Karpas-422 (cell line): ENCODE measurements around the gene AK8. TPM values are rescaled to one million over a fixed set of nuclear protein-coding genes. Genes with fewer than 3 reads are reported as not detected.

ENCODE experiments used
- DNase-seq: peaks from one replicate; pipeline ENCODE4 v3.0.0-alpha.2; 2015
- H2AFZ ChIP-seq: fragments of 200-600 bp; sonication (generic); 2 replicates; pipeline ENCODE4 v1.6.1; 2014; ENCODE audit warnings: antibody characterized with exemption, low read length, mixed read lengths
- H3K27ac ChIP-seq: fragments of 200-600 bp; sonication (generic); 2 replicates; pipeline ENCODE4 v1.5.1; 2014; ENCODE audit warnings: mild to moderate bottlenecking, low read length, moderate library complexity
- H3K27me3 ChIP-seq: fragments of 200-600 bp; sonication (generic); 2 replicates; pipeline ENCODE4 v1.6.1; 2014; ENCODE audit warnings: low read length, mixed read lengths
- H3K36me3 ChIP-seq: fragments of 200-600 bp; sonication (generic); 2 replicates; pipeline ENCODE4 v1.6.1; 2014; ENCODE audit warnings: low read length, mixed read lengths; ENCODE audit not compliant: insufficient read depth
- H3K4me1 ChIP-seq: fragments of 200-600 bp; sonication (generic); 2 replicates; pipeline ENCODE4 v1.6.1; 2014; ENCODE audit warnings: mild to moderate bottlenecking, low read length, mixed read lengths
- H3K4me2 ChIP-seq: fragments of 200-600 bp; sonication (generic); 2 replicates; pipeline ENCODE4 v1.6.1; 2014; ENCODE audit warnings: low read length, low read depth, mild to moderate bottlenecking; ENCODE audit not compliant: poor library complexity, severe bottlenecking
- H3K4me3 ChIP-seq: fragments of 200-600 bp; sonication (generic); 2 replicates; pipeline ENCODE4 v1.5.1; 2014; ENCODE audit warnings: mild to moderate bottlenecking, antibody characterized with exemption, low read length, mixed read lengths
- H3K79me2 ChIP-seq: fragments of 200-600 bp; sonication (generic); 2 replicates; pipeline ENCODE4 v1.6.1; 2014; ENCODE audit warnings: mild to moderate bottlenecking, low read length, mixed read lengths
- H3K9ac ChIP-seq: fragments of 200-600 bp; sonication (generic); 2 replicates; pipeline ENCODE4 v1.6.0; 2014; ENCODE audit warnings: low read length
- H3K9me2 ChIP-seq: fragments of 200-600 bp; sonication (generic), shearing (Covaris generic); replicated peaks from 2 replicates; pipeline ENCODE4 v1.6.0; 2014; ENCODE audit warnings: mild to moderate bottlenecking, low read length, moderate library complexity; ENCODE audit not compliant: insufficient read depth
- H3K9me3 ChIP-seq: fragments of 300-700, 200-600 bp; sonication (generic); 2 replicates; pipeline ENCODE4 v1.6.1; 2014; ENCODE audit warnings: low read length, mixed read lengths
- H4K20me1 ChIP-seq: fragments of 200-600 bp; sonication (generic); 2 replicates; pipeline ENCODE4 v1.6.1; 2014; ENCODE audit warnings: mild to moderate bottlenecking, antibody characterized with exemption, low read length, low read depth; ENCODE audit not compliant: insufficient read depth
- total RNA-seq: library from RNA; depleted of rRNA; stranded (reverse); fragments of >200 nt; shearing (Covaris generic); gene quantifications from 2 replicates; pipeline ENCODE4 v1.2.3, GENCODE V29; 2014; ENCODE audit warnings: low replicate concordance

Gene AK8
- total RNA-seq, 1 experiment from 2014 or later, result not detected

DNA sequence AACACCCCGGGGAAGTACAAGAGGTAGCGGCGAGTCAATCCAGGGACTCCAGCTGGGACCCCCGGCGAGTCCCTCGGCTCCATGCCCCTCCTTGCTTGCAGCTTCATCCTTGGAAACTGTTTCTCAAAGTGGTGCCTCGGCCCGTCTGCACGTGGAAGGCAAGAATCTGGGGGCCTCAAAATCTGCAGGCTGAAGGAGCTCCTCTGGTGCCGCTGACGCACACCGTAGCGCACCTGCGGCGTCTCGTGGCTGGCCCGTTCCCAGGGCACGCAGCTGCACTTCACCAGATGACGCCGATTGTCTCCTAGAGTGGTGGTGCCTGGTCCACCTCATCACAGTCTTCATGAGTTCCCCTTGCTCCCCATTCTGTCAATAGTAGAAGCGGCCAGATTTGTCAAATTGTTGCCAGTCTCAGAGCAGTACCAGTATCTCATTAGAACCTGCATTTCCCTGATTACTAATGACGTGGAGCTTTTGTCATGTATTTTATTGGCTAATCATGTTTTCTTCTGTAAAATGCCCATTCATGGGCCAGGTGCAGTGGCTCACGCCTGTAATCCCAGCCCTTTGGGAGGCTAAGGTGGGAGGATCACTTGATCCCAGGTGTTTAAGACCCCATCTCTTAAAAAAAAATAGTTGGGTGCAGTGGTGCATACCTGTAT lies 169.2 kb downstream of the AK8 start:
- Histone ChIP-seq H3K27ac (no peak overlapping the region), H3K4me2 (no peak overlapping the region), H3K79me2 (no peaks in the 10 kb centered on the region), H3K9ac (no peak overlapping the region), H3K4me3 (no peak overlapping the region), H3K36me3 (no peaks in the 10 kb centered on the region), H3K9me2 (no peaks in the 10 kb centered on the region), H3K4me1 (no peaks in the 10 kb centered on the region), H4K20me1 (no peaks in the 10 kb centered on the region), H3K27me3 (no peaks in the 10 kb centered on the region), H2AFZ (no peak overlapping the region), H3K9me3 (no peaks in the 10 kb centered on the region)
- no peak for DNase-seq

DNA sequence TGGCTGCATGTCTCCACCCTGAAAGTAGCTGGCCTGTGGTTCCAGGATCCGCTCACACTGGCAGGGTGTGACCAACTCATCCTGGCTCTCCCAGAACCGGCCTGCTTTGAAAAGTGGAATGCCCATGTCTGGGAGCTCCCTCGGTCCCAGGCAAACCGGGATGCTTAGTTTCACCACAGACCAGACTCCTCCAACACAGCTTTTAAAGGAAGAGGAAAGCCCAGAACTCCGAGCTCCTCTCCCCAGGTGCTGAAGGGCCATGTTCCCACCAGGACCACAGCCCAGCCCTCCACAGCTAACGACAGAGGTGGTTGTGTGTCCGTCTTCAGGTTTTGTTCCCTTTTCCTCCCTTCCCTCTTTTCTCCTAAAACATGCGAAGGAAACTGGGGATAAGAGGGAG lies 169.8 kb downstream of the AK8 start:
- Histone ChIP-seq H2AFZ (no peak overlapping the region), H3K4me3 (no peak overlapping the region), H3K36me3 (no peaks in the 10 kb centered on the region), H3K9me3 (no peaks in the 10 kb centered on the region), H3K9ac (no peak overlapping the region), H3K9me2 (no peaks in the 10 kb centered on the region), H3K79me2 (no peaks in the 10 kb centered on the region), H3K4me1 (no peaks in the 10 kb centered on the region), H3K27me3 (no peaks in the 10 kb centered on the region), H3K27ac (no peak overlapping the region), H4K20me1 (no peaks in the 10 kb centered on the region), H3K4me2 (no peak overlapping the region)
- DNase-seq, result no peak

DNA sequence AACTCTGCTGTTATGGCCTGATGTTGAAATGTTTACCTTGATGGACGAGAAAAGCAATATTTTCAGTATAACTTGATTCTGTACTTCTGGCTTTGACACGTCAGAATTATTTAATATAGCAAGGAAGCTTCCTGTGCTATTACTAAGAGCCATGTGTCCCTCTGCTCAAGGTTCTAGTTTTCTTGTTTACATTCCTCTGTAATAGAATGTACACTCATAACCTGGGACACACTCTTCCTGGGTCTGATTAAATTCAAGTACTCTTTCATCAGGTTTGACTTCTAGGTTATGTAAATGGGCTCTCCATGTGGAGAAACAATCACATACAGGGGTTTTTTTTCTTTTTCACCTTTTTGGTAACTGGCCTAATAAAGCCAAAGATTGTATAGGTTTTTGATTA lies 174.7 kb downstream of the AK8 start:
- Histone ChIP-seq H3K36me3 (no peaks in the 10 kb centered on the region), H3K9me3 (no peaks in the 10 kb centered on the region), H3K27ac (no peak overlapping the region), H3K9me2 (no peaks in the 10 kb centered on the region), H3K27me3 (no peaks in the 10 kb centered on the region), H4K20me1 (no peaks in the 10 kb centered on the region), H3K4me3 (no peak overlapping the region), H3K4me2 (no peak overlapping the region), H2AFZ (no peak overlapping the region), H3K4me1 (no peaks in the 10 kb centered on the region), H3K79me2 (no peaks in the 10 kb centered on the region), H3K9ac (no peak overlapping the region)
- DNase-seq, result no peak

DNA sequence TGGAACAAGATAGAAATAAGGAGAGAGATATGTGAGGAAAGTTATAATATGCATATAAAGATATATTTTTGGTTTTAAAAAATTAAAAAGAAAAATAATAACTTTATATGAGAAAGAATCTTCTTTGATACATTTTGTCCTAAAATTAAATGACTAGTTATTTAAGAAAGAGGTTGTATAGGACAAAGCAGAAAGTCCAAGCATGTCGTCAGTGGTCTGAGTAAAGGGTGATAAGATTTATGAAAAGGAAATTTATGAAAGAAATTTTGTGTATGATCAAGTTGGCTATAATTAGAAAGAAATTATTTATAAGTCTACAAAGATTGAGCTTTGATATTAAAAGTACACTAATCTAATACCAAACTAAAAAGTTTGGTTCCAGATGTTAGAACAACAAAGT lies 175.8 kb downstream of the AK8 start:
- H3K9ac ChIP-seq, result no peak overlapping the region
- no peaks in the 10 kb centered on the region for H3K4me1 ChIP-seq
- H3K27me3 ChIP-seq, result no peaks in the 10 kb centered on the region
- H3K36me3 ChIP-seq, result no peaks in the 10 kb centered on the region
- DNase-seq, result no peak
- no peaks in the 10 kb centered on the region for H3K79me2 ChIP-seq
- no peak overlapping the region for H3K27ac ChIP-seq
- H3K4me3 ChIP-seq, result no peak overlapping the region
- no peak overlapping the region for H2AFZ ChIP-seq
- no peaks in the 10 kb centered on the region for H3K9me2 ChIP-seq
- no peaks in the 10 kb centered on the region for H4K20me1 ChIP-seq
- H3K9me3 ChIP-seq, result peaks cover 9% of the 10 kb centered on the region
- H3K4me2 ChIP-seq, result no peak overlapping the region

DNA sequence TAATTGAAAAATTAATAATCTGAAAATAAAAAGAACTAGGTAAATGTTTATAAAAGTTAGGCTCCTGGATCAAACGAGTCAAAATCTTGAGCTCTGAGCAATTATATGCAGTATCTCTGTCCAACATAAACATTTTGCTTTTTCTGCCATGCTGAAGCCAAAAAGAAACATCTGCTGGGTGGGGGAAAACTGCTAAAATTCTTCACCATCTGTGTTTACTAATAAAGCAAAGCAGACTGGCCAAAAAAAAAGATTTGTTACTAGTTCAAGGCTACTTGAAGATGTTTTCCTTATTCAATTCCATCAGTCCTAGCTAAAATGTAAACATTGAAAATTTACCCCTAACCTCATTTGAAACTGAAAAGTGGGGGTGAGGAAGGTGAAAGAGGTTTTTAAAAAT lies 178.1 kb downstream of the AK8 start:
- Histone ChIP-seq H3K9me3 (peaks cover 14% of the 10 kb centered on the region), H3K4me3 (no peak overlapping the region), H3K79me2 (no peaks in the 10 kb centered on the region), H3K4me1 (no peaks in the 10 kb centered on the region), H3K9me2 (no peaks in the 10 kb centered on the region), H3K27ac (no peak overlapping the region), H4K20me1 (no peaks in the 10 kb centered on the region), H3K9ac (no peak overlapping the region), H3K36me3 (no peaks in the 10 kb centered on the region; the same call in 1 of the 2 replicates), H2AFZ (no peak overlapping the region), H3K27me3 (no peaks in the 10 kb centered on the region), H3K4me2 (no peak overlapping the region)
- DNase-seq, result no peak

DNA sequence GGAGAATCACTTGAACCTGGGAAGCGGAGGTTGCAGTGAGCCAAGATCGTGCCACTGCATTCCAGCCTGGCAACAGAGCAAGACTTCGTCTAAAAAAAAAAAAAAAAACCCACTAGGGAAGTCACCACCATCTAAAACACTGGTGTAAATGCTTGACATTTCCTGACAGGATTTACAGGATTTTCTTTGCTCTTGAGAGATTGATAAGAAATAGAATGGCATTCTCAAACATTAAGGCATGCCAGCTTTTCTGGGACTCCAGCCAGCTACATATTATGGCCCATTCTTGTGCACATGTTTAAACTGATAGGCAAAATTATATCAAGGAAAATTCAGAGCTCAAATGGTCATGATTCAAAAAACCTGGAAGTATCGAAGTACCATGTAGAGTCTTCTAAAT lies 179.1 kb downstream of the AK8 start:
- no peaks in the 10 kb centered on the region for H3K27me3 ChIP-seq

DNA sequence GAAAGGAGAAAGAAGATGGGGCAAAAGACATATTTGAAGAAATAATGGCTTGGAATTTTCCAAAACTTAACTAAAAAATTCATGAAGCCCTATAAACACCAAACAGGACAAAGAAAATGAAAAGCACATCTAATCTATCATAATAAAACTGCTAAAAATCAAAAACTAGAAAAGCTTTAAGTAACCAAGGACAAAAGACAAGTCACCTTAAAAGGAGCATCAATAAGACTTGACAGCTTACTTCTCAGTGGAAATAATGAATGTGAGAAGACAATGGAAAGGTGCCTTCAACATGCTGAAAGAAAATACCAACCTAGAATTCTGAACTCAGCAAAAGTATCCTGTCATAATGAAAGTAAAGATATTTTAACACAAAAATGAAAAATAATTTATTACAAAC lies 180.9 kb downstream of the AK8 start:
- no peak overlapping the region for H3K27ac ChIP-seq
- H3K4me1 ChIP-seq, result no peaks in the 10 kb centered on the region
- H3K79me2 ChIP-seq, result no peaks in the 10 kb centered on the region
- H3K4me2 ChIP-seq, result no peak overlapping the region
- no peaks in the 10 kb centered on the region for H4K20me1 ChIP-seq
- no peak overlapping the region for H3K4me3 ChIP-seq
- H3K9me3 ChIP-seq, result peaks cover 14% of the 10 kb centered on the region
- no peaks in the 10 kb centered on the region for H3K27me3 ChIP-seq
- H3K36me3 ChIP-seq, result peaks cover 13% of the 10 kb centered on the region
- H3K9ac ChIP-seq, result no peak overlapping the region
- no peak overlapping the region for H2AFZ ChIP-seq
- no peak for DNase-seq
- no peaks in the 10 kb centered on the region for H3K9me2 ChIP-seq

More for the DNA sequence above, 179.1 kb downstream of the AK8 start:
- no peak overlapping the region for H3K4me3 ChIP-seq
- H3K4me2 ChIP-seq, result no peak overlapping the region
- no peaks in the 10 kb centered on the region for H3K9me2 ChIP-seq
- H3K4me1 ChIP-seq, result no peaks in the 10 kb centered on the region
- no peak overlapping the region for H3K9ac ChIP-seq
- H3K9me3 ChIP-seq, result peaks cover 14% of the 10 kb centered on the region
- no peaks in the 10 kb centered on the region for H3K79me2 ChIP-seq
- H3K27ac ChIP-seq, result no peak overlapping the region
- no peak for DNase-seq
- H4K20me1 ChIP-seq, result no peaks in the 10 kb centered on the region
- H2AFZ ChIP-seq, result no peak overlapping the region
- H3K36me3 ChIP-seq, result peaks cover 2% of the 10 kb centered on the region

DNA sequence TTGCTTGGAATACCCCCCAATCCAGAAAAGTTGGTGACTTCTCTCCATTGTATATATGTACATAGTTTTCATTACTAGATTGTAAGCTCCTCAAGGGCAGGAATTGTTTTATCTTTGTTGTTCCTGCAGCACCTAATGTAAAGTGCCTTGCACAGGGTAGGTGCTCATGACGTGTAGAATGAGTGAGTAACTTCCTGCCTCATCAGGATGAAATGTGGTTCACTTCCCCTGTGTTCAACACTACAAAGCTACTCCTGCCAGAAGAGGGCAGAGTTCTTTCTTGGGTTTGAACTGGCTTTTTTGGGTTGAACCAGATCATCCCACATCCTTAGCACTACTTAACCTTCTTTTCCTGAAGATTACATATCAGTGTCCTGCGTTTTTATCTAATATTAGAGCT lies 183.9 kb downstream of the AK8 start:
- Histone ChIP-seq H3K36me3 (peaks cover 36% of the 10 kb centered on the region), H3K4me1 (no peaks in the 10 kb centered on the region), H3K27me3 (no peaks in the 10 kb centered on the region), H3K79me2 (no peaks in the 10 kb centered on the region), H3K9ac (no peak overlapping the region), H3K9me2 (no peaks in the 10 kb centered on the region), H4K20me1 (no peaks in the 10 kb centered on the region), H3K9me3 (peaks cover 14% of the 10 kb centered on the region), H3K4me3 (no peak overlapping the region), H3K27ac (no peak overlapping the region), H3K4me2 (no peak overlapping the region), H2AFZ (no peak overlapping the region)
- peak; percentile 71 for DNase-seq
